Limb (tissue), 2 donors: ENCODE measurements around the gene MTA1.

Source experiments
- DNase-seq, 2 donors: peaks; one replicate each; pipeline ENCODE4 v3.0.0-alpha.2; 2016; ENCODE audit errors: extremely low spot score in 2 of 2

MTA1 gene

GRCh38 chr14:105460116-105460515 is 40.5 kb downstream of the MTA1 start:
- DNase-seq = no peak

DNA sequence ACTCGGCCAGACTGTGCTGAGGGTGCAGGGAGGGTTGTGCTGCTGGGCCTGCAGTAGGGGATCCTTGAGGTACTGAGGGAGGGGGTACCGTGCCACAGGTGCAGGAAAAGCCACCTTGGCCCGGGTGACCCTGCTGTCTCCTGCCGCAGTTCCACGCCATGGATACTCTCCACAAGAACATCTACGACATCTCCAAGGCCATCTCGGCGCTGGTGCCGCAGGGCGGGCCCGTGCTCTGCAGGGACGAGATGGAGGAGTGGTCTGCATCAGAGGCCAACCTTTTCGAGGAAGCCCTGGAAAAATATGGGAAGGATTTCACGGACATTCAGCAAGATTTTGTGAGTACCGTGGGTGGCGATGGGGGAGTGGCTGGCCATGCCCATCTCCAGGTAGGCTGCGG is 41.0 kb downstream of the MTA1 start:
- DNase-seq = no peak

DNA sequence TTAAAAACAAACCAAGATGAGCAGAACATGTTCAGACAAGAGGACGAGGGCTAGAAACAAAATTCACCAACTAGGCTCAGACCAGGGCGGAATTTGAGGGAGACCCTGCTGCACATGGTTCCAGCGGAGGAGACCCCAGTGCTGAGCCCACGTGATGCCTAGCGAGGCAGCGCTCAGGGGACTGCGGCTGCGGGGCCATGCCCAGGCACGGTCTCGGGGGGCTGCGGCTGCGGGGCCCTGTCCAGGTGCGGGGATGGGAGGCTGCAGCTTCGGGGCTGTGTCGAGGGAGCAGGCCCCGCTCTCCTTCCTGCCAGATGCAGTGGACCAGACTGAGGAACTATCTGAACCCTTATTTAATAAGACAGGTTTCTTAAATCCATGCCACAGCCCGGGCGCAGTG is 42.3 kb downstream of the MTA1 start:
- DNase-seq = no peak

- DNase-seq = no peak
Measured at GRCh38 chr14:105464501-105464900, 44.9 kb downstream of the MTA1 start.

GRCh38 chr14:105465209-105466031 is 45.8 kb downstream of the MTA1 start:
- no peak for DNase-seq

- no peak for DNase-seq
Measured at GRCh38 chr14:105466531-105467248, 47.1 kb downstream of the MTA1 start.

GRCh38 chr14:105467249-105467941 is 47.8 kb downstream of the MTA1 start:
- no peak for DNase-seq

DNA sequence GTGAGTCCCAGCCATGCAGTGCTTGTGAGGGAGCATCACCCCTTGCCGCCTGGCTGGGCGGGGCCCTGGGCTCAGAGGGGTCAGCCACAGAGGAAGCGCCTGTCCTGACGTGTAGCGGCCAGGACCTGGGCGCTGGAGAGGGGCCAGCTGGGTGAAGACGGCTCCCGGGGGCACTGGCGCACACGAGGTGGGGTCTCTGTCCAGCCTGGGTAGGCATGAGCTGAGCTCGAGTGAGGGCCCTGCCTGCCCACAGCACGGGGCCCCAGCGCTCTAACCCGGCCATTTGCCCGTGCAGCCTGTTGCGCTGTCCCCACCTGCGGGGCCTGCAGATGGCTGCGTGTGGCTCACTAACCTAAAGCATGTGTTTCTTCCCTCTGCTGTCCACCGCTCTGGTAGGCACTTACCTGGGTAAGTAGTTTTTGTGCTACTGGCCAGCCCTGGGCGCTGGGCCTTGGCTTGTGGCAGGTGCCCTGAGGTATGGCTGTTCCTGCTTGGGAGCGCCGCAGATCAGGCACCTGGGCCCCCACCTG is 48.4 kb downstream of the MTA1 start:
- no peak for DNase-seq

- no peak for DNase-seq
Measured at GRCh38 chr14:105468621-105469241, 49.1 kb downstream of the MTA1 start.

- DNase-seq = peak in 1 of 2 donors; percentile 53
Measured at GRCh38 chr14:105469456-105470349, 50.1 kb downstream of the MTA1 start.

GRCh38 chr14:105470350-105471296 is 51.0 kb downstream of the MTA1 start:
- peak in 1 of 2 donors; percentile 65 for DNase-seq

DNA sequence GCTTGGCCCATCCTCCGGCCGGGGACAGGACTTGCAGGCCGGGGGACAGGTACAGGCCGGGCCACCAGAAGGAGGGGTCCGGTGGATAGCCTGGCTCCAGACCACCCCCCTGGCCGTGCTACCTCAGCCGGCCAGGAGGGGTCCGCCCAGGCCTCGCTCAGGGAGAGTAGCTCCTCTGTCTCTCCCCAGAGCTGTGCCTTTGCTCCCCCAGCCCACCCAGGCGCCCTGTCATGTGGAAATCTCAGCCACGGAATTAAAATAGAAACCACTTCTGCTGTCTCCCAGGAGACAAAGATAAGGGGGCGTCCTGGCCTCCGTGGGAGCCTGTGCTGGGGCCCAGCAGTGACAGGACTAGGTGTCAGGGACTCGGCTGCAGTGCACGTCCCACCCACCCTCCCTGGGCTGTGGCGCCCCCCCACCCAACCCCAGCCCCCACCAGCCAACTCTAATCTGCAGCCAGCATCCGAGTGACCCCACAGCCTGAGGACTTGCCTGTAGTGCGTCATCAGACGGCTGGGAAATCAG is 51.7 kb downstream of the MTA1 start:
- peak in 1 of 2 donors; percentile 51 for DNase-seq

GRCh38 chr14:105471823-105472485 is 52.3 kb downstream of the MTA1 start:
- peak in 1 of 2 donors; percentile 38 for DNase-seq

DNA sequence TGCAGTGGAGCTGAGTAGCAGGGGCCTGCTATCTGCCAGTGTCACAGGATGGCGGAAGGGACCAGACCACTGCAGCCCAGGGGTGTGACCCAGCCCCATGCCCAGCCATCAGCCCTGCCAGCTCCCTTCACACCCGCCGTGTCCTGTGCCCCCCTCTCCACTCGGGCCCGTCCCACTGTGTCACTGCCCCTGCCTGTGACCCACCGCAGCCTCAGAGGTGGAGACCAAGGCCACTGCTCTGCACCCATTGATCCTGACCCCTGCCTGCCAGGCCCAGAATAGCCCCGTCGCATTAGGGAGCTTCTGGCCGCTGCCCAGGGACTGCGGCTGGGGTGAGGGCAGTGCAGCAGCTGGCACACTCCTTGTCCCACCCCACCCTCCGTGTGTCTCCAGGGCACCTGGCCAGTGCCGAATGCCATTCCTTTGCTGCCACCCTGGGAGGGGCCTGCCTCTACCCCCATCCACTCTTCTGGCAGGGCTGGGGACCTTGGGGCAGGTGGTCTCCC is 52.9 kb downstream of the MTA1 start:
- DNase-seq = peak in 1 of 2 donors; percentile 55

DNA sequence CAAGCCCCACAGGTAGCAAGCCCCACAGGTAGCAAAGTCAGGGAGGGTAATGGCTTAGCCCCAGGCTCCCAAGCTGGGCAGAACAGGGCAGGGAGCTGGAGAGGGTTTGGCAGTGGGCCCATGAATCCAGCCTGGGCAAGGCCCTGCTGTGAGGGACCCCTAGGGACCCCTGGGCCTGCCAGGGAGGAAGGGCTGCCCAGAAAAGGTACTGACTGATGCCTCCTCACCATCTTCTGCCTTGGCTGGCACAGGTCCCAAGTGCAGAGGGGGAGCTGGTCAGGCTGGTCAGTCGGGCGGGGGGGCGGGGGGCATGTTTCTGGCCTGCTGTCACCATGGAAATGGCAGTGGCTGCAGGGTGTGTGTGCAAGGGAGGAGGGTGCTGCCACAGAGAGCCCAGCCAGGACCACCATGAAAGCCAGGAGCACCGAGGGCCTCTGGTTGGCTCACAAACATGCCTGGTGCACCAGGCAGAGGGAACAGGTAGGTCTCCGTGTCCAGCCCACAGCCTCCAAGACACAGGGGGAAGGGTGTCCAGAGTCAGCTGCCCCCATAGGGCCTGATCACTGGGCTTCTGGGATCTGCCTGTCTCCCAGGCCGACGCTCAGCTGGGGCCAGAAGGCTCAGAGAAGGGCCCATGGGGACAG is 53.5 kb downstream of the MTA1 start:
- DNase-seq = peak in 1 of 2 donors; percentile 66

DNA sequence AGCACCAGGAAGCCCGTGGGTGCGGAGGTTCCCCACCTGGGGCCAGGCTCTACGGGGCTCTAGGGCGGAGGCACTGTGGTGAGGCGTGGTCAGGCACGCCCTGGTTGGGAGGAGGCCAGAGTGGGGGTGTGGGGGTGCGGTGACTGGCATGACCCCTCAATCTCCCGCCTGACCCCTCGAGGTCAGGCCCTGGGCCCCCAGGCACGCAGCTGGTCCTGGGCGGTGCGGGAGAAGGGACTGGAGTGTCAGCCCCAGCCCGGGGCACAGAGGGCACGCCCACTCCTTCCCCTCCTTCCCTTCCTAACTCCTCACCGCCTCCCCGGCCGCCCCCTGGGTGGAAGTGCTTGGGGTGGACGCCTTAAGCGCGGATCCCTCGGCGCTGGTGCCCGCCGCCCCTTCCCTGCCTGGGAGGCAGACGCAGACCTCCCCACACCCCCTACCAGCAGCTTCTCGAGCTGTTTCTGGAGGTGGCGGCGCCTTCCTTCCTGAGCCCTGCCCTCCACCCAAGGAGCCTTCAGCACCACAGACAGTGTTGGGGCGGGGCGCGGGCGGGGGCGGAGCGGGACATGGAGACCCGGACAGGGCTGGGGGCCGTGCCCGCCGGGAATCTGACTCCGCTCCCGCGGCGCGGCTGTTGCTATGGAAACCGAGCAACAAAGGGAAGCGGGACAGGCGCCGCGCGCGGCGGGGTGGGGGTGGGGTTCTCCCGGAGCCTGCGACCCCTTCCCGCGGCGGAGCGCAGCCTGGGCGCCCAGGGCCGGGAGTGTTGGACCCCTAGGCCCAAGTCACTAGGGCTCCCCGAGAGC is 54.3 kb downstream of the MTA1 start:
- DNase-seq = peak; percentile 79 to 95
